ENCODE data around the gene NUDT12.

Gene NUDT12

DNA sequence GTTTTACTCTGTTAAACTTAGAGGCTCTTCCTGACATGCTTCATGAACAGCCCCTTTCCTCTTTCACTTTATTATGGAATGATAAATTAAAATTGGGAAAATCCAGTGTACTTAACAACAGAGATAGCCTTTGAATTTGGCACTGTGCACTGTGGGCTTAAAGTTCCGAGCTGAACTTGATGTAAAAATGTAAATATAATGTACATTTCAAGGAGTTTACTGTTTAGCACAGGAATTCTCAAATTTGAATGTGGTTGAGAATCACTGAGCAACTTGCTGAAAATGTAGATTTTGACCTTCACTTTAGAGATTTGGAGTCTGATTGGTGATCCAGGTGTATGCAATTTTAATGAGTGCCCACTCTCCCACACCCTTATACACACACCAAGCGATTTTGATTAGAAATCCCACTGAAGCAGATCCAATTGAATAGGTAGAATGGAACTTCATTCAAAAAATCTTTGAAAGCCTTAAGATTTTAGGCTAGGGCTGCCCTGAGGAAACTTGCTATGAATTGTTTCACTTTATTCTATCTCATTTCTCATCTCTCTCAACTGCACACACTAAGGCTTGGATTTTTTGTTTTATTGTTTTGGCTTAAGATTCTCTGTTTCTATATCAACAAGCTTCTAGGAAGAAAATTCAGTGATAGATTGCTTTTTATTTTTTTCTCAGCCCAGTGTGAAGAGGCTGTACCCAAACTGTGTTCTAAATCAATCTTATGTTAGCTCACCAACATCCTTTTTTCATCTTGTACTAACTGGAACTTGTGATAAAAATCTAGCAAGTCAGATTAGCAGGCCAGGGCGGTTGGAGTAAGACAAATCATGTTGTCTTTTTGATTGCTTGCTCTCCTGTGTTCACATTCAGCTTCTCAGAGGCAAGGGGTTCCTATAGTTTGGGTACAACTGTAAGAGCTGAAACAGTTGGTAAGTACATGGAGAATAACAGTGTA, 22.9 kb downstream of the NUDT12 start:
- DNase-seq = no peak

DNA sequence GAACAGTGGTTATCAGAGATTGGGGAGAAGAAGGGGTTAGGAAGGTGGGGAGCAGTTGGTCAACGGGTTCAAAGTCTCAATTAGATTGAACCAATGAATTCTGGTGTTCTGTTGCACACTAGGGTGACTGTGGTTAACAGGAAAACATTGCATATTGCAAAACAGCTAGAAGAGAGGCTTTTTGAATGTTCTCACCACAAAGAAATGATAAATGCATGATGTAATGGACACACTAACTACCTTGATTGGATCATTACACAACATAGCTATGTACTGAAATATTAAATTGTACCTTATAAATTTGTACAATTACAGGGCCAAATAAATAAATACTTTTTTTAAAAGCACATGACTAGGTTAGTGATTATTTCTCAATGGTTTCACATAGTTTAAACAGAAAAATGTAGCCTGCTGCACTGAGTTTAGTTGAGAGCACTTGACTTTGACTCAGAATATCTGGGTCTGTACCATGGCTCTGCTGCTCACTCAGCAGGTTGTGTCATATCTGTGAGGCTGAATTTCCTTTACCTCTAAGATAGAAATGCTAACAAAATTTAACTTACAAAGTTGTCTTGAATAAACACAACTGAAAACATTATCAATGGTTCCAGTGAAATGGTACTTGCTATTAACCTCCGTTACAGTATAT, 30.4 kb downstream of the NUDT12 start:
- no peak for DNase-seq

DNA sequence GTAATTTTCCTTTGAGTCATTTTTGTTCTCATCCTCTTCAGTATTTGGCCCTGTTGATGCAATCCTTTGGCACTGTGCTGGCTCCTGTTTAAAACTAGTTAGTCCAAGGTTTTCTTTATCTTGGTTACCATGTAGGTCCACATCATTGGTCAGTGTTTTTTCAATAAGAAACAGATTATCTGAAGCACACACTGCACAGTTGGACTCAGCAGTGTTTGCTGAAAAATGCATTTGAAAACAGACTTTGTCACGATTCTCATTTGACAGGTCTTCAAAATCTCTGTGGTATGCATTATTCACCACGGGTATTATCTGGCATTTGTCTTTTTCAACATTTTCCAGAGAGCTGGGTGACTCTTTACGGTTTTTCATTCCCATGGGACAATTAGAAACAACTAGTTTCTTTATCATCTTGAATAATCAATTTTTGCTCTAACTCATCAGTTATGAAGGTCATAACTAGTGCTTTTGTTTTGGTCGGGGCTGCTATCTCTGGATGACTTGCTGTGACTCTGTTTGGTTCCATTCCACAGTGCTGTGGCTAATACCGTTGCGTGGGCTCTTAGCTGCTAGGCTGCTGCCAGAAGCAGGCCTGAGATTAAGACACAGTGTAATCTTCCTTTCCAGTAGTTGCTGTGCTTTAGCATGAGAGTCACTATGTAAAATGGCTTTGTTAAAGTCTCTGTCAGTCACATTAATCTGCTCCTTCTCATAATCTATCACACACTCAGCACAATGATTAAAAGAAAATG, 36.2 kb downstream of the NUDT12 start:
- peak; percentile 67 for DNase-seq

DNA sequence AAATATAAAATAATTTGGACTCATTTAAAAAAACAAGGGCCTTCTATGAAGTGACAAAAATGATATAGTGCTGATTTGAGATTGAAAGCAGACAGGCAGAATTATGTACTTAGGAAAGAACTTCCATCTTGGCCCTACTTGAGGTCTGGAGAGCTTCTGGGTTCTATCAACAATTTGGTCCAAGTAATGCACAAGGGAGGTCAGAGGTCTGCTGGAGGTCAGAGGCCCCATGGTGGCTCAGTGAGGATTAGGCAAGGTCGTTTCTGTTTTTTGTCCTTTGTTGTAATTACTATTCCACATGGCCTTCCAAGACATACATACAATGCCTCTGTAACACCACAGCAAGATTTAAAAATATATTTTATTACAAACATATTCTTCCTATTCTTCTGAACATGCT, 37.2 kb downstream of the NUDT12 start:
- DNase-seq = no peak

DNA sequence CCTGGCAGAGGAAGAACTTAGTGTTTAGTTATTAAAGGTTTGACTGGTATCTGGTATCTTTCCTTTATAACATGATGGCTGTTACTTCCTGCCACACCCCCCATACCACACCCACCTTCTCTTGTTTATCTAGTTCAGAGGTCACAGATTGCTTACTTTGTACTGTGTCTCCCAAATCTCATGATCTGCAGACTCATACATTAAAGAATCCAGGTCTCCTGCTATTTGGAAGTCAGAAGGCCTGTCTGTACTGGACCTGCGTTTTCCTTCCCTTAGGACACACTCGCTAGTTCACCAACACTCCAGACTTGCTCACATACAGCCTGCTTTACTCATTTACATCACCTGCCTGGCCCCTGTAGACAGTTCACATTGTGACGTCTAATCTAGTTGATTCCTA, 39.3 kb downstream of the NUDT12 start:
- no peak for DNase-seq

DNA sequence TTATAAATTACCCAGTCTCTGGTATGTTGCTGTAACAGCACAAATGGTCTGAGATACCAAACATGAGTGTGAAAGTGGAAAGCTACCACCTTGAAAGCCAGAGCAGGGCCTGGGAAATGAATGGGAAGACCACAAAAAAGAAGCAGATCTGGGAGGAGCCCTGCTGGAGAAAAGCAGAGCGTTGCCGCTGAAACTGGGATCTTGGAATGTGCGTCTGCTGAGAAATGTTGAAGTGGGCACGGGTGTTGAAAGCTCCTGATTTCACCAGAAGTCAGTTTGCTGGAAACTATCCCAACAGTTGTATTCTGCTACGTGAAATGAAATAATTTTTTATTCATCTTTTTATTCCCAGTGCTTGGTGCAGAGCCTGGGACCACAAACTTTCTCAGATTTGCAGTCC, 40.0 kb downstream of the NUDT12 start:
- no peak for DNase-seq

DNA sequence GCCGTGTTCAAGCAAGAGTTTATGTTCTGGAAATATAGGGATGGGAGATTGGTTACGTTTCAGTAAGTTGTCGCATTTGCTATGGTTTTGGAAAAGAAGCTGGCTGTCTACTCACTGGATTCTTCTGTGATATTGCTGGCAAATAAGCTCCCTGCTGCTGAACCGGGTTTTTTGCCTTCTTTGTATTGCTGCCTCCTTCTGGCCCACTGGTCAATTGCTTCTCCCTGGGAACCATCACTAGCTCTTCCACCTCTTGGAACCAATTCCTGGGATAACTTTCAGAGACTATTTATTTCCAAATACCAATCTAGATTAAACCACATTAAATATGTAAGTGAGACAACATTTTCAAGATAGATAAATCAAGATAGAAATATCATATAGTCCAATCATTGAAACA, 43.0 kb downstream of the NUDT12 start:
- no peak for DNase-seq

DNA sequence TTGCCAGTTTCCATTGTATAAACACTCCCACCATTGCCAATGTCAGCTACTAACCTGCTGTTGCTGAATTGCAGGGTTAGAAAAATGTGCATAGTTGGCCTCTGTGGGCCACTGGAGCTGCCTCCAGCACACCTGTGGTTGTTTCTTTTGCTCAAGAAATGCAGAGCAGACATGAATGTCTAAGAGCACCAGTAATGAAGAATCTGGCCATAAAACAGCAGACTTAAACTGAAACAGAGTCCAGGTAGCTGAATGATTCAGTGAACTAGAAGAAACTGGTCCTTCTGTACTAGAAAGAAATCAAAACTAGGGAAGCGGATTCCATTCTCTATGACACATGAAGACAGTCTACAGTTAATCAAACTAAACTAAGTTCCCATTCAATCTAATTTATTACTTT, 48.2 kb downstream of the NUDT12 start:
- DNase-seq = no peak

DNA sequence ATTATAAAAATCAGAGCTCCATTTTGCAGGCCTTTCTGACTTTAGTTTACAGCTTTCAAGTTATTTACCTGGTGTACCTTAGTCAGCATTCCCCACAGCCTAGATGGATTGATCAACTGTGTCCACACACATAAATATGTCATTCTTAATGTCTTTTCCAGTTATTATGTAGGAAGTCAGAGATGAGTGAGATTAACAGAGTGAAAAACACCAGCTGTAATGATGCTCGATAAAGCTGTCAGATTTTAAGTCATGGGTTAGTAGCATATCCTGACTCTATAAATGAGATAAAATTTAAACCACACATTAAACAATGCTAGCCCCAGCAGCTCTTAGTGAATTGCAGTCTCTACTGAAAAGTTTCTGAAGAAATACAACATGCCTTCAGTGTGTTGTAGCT, 48.9 kb downstream of the NUDT12 start:
- no peak for DNase-seq

DNA sequence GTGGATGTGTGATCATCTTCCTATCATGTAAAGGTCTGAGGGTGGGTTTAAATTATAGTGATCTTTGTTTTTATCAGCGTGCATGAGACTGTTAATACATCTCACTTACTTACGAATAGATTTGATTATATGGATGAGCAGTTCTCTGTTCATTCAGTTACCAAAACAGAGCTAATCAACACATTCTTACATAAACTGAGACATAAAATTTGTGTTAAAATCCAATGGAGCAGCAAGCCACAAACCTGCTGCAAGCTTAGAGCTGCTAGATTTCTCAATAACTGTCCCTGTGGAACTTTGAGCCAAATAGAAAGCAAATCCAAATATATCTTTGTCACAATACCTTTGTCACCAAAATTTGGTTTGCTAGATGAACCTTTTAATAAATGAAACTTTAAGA, 50.1 kb downstream of the NUDT12 start:
- no peak for DNase-seq

DNA sequence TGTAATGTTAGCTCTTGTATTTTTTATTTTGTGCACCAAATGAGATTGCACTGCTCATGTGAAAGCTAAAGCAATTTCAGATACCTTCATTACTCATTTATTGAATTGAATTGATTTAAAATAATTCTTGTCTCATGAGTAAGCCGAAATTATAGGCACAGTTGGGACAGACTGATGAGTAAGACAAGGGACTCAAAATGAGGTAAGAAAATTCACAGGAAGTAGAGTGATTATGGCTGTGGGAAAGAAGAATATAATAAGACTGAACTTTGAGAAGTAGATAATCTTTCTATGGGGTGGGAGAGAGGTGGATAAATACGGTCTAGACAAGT, 51.1 kb downstream of the NUDT12 start:
- DNase-seq = no peak

DNA sequence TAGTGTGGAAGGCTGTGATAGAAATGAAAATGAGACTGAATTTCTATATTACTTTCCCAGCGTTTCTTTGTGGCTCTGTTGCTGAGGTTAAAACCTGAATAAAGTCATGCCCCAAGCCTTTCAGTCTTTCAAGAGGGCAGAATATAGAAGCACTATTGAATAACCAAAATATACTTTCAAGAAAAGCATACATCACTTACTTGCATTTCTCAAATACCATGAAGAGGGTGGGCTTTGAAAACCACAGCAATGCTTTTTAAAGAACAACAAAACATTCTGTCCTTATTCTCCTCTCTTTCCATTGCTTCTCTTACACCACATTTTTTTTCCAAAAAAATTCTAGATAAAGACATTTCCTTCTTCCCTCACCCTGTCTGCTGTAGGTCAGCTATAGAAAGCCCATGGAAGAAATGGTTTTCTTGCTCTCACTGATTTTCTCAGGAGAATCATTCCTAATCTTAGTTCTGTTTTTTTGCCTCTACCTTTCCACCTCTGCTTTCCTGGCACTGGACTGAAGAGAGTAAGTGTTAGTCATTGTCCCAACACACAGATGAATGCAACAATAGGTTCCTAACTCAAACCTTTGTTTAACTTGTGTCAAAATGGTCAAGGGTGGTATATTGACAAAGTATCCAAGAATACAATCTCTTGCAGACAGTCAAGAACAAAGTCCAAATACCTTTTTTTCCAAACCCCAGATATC, 51.6 kb downstream of the NUDT12 start:
- no peak for DNase-seq

DNA sequence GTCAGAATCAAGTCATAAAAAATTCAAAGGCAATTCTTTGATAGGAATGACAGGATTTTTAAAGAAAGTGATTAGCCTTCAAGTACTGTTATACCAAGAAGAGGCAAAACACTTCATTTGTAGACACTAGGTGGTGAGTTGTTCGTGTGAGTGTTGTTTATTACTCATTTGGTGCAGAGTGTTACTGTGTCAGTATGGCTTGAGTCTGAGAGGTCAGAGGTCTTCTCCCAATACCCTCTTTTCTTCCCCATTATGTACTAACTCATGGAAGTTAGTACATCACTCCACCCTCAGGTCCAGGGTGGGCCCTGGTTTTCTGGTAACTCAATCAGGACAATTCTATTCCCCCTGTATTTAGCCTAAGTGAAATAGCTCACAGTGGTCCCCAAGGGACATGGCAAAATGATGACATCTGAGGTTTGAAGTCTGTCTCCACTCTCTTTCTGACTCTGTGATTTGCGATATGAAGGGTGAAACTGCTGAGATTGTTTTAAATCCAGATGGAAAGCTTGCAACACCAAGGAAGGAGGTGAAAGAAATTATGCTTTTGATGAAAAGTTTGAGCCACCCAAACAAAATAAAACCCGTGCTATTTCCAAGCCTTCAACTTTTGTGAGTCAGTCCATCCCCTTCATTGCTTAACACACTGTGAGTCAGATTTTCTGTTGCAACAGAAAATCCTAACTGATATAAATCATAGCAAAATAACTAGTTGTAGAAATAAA, 56.8 kb downstream of the NUDT12 start:
- peak; percentile 68 for DNase-seq

DNA sequence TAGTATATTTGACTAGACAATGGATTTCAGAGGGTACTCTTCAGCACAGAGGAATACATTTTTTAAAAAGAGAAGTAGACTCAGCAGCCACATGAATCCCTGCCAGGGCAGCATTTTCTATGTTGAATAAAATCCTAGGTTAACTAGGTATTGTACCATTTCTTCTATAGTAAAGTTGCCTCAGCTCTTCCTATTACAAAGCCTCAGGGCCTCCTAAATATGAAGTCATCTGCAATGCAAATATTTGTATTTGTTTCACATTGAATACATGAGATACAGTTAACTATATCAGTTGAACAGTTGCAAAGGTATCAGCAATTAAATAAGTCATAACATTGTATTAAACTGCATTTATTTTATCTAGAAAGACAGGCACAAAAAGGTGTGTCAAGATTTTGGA, 59.5 kb downstream of the NUDT12 start:
- DNase-seq = no peak

DNA sequence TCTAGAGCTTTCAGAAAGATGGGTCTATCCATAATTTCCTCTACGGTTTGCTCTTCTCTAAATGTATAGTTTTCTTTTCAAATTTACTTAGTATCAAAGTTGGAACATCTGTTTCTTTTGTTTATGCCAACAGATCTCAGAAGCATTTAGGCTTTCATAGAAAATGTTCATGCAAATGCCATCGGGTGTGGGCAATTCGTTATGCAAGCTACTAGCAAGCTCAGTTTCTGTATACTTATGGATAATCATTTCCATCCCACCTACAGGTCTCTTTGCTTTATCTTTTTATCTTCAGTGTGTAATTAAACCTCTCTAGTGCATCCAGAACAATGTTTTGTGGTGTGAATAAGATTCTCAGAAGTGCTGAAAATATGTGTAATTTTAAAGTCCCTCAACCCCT, 59.9 kb downstream of the NUDT12 start:
- no peak for DNase-seq
